ENCODE results near the gene CAMKK2. TPM values are rescaled to one million over a fixed set of nuclear protein-coding genes. Genes with fewer than 3 reads are reported as not detected.

Gene CAMKK2
- 45.7 and 46.2 TPM in 2 replicates for total RNA-seq

DNA sequence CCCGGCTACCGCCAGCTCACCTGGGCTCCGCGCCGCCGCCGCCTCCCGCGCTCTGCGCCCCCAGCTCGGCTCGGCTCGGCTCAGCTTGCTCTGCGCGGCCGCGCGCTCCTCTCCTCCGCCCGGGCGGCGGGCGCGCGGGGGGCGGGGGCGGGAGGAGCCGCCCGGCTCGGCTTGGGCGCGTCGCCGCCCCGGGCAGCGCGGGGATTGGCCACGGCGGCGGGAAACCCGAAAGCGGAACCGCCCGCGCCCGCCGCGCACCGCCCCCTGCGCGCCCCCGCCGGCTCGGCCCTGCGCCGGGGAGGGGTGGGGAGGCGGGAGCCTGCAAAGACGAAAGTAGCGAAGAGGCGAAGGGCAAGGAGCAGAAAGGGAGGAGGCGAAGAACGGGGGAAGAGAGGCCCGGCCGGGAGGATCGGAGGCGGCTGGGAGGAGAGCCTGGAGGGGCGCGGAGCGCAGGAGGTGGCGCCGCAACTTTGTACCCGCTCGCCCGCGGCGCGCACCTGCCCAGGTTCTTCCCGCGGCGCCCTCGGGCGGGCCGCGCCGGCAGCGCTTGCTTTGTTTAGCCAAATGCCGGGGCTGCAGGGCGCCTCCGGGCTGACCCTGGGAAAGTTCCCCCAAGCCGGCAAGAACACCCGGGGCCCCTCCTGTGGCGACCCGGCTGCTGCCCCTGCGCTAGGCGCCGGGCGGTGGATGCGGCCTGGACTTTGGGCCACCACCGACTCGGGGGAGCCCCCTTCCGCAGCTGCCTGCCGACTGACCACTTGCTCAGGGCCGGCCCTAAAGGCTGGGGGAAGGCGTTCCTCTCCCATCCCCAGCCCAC lies at the start of gene CAMKK2:
Gene CAMKK2 (minus strand): TSS at position 92 of the 817 bp plus-strand sequence. CDS start 22,183 bp downstream, outside the sequence.

DNA sequence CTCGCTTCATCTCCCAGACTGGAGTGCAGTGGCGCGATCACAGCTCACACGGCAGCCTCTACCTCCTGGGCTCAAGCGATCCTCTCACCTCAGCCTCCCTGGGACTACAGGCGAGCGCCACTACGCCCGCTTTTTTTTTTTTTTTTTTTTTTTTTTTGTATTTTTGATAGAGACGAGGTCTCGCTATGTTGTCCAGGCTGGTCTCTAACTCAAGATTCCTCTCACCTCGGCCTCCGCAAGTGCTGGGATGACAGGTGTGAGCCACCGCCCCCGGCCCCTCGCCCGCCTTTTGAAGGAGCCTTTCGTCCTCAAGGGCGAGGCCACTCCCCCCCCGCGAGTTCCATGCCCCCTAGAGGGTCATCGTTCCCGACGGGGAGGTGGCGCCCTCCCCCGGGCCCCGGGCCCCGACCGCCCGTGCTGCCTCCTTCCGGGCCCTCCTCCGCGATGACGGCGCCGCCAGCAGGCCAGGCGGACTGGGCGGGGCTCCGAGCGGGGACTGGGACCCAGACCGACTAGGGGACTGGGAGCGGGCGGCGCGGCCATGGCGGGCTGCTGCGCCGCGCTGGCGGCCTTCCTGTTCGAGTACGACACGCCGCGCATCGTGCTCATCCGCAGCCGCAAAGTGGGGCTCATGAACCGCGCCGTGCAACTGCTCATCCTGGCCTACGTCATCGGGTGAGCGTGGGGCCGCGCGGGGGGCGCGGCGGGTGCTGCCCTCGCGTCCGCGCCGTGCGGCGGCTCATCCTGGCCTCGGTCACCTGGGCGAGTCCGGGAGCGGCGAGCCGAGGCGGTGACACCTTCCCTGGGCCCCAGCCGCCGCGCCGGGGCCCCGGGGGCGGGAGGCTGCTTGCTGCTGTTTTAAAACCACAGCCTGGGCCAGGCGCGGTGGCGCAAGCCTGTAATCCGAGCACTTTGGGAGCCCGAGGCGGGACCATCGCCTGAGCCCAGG lies 86.6 kb downstream of the CAMKK2 start, which contains the start of gene P2RX4:
Gene P2RX4 (plus strand): TSS at position 506 of the 949 bp plus-strand sequence. CDS start 36 bp downstream, at position 542.

Other genes starting within 250 kb of the CAMKK2 start
- 3.6 and 6.9 TPM in 2 replicates for gene P2RX7, start 163.8 kb downstream of the CAMKK2 start, total RNA-seq
- gene P2RX4, start 86.6 kb downstream of the CAMKK2 start, total RNA-seq, result 196 and 245 TPM in 2 replicates
- 129 and 133 TPM in 2 replicates for gene ANAPC5, start 55.7 kb upstream of the CAMKK2 start, total RNA-seq
- gene RNF34, start 103.4 kb upstream of the CAMKK2 start, total RNA-seq, result 40.7 and 52.2 TPM in 2 replicates

Measured in mammary microvascular endothelial cell (primary cell).